Suppressor macrophage (primary cell): ENCODE measurements around the gene CD82.

Source experiments
- DNase-seq, 4 experiments: peaks; one replicate each; pipeline ENCODE4 v3.0.0-alpha.2; 2020 to 2022
- total RNA-seq, 17 experiments: gene quantifications; one replicate each; lab custom pipeline; 2026; ENCODE audit warnings: mixed read lengths in 6 of 17, inconsistent platforms in 3 of 17; lab: John Stamatoyannopoulos, UW

The CD82 gene
- 62.2 to 413 (median 116) reads per million in 17 experiments for total RNA-seq

DNA sequence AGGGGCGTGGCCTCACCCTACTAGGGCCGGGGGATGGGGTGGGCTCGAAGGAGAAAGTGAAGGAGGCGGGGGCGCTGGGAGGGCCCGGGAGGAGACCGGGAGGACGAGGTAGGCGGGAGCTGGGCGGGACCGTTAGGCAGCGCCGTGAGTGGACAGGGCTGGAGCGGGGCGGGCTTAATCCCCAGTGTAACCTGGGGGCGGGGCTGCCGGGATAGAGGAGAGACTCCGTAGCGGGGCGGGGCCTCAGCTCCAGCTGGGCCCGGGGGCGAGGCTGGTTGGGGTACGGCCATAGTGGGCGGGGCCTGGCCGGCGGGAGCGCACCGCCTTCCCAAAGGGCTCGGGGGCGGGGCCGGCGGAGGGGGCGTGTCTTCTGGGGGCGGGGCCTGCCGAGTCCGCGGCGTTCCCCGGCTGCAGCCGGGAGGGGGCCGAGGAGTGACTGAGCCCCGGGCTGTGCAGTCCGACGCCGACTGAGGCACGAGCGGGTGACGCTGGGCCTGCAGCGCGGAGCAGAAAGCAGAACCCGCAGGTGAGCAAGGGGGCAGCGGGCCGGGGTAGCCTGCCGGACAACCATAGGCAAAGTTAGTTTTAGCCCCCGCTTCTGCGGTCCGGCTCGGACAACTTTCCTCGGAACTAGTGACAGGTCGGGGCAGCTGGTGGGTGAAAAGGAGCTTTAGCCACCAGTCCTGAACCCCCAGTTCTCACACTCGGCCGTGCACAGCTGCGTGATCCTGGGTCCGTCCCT, at the start of gene CD82:
CD82 (plus strand) TSS at position 453 of the 742 bp plus-strand sequence. CDS start 29,000 bp downstream, outside the sequence.
- peak; percentile 100 for DNase-seq

DNA sequence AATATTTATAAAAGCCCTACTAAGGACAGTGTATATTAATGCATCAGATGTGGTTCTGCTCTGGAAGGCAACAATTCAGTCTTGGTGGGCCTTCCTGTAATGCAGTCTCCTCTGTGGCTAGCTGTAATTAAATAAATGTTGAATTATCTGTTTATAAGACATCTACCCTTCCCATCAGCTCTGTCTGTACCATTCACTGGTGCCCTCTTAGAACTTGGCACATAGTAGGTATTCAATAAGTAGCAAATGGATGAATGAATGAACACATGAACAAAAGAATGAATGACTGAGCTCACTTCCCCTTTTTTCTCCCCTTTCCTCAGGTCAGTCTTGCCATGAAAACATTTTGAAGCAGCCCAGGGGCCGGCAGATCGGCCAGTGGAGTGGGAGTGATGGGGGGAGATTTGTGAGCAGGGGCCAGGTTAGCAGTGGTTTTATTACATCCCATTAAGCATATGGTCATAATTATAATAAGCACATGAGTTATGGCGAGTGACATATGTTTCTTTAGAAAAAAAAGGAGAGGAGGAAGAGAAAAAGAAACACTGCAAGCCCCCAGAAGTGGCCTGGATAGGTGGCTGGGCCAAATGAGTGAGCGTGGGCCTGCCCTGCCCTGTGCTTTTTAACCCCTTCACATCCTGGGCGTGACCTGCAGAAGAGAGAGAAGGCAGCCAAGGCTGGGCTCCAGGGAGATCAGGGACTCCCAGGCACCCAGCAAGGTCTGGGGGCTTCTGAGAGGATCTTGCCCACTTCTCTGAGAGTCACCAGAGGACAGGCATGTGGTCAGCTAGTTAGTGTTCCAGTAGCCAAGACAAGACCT, 48.6 kb upstream of the CD82 start:
- DNase-seq: no peak

- no peak for DNase-seq
These were observed 47.9 kb upstream of the CD82 start for GRCh38 chr11:44517541-44517940.

DNA sequence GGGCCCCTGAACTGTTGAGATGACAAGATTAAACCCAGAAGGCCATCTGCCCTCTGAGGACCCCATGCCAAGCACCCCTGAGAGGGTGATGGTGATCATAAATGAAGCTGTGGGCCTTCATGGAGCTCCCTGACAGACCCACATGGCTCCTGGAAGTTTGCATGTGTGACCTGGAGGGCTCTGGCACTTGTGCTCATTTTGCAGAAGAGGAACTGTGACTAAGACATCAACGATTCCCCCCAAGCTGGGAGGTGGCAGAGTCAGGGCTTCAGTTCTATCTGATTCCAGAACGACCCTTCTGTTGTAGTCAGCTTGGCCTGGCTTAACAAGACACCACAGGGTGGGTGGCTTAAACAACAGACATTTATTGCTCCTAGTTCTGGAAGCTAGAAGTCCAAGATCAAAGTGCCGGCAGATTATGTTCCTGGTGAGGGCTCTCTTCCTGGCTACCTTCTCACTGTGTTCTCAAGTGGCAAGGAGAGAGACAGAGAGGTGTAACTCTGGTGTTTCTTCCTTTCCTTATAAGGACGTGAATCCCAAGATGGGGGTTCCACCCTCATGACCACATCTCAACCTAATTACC, 46.4 kb upstream of the CD82 start:
- no peak for DNase-seq

DNA sequence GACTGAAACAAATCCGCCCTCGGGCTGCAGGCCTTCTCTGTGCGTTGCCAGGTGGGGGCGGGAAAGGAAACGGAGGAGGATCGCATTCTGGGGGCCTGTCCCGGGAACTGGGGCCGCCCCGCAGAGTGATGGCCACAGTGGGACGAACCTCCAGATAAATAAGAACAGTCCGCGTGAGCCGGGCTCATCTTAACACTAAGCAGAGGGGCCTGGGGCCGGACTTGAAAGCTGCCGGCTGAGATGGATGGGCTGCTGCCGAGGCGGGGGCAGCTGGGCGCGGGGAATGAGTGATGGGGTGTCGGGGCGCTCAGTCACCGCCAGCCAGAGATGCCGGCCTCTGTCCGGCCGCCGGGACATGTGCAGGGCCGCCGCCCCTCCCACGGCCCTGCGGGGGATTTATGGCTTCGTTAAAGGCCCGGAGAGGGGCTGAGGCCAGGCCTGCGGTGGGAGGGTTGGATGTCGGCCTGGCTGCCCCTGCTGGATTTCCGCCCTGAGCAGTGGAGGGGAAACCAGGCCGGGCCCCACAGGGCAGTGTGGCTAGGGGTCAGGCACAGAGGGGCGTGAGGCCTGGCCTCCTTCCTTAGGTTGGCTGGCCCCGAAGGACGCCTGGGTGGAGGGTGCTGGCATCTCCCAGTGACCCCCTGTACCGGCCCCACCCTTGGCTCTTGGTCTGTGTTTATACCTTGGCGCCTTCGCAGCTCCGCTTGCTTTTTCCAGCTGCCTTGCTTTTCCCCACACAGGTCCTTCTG, 45.3 kb upstream of the CD82 start:
- no peak for DNase-seq

- DNase-seq: no peak
These were observed 44.3 kb upstream of the CD82 start for GRCh38 chr11:44521148-44521547.

DNA sequence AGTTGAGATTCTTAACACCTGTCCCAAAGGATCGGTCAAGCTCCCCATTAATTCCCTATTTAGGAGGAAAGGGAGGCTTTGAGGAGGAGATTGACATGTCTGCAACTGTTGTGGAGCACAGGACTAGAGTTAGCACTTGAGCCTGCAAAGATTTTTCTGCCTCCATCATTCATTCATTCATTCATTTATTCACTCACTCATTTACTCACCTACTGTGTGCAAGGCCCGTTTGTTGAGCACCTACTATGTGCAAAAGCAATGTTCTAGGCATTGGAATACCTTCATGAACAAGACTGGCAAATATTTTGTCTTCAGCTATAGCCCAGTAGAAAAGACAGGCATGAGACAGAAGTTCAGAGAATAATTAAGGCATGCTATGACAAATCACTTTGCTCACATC, 43.2 kb upstream of the CD82 start:
- DNase-seq: no peak

DNA sequence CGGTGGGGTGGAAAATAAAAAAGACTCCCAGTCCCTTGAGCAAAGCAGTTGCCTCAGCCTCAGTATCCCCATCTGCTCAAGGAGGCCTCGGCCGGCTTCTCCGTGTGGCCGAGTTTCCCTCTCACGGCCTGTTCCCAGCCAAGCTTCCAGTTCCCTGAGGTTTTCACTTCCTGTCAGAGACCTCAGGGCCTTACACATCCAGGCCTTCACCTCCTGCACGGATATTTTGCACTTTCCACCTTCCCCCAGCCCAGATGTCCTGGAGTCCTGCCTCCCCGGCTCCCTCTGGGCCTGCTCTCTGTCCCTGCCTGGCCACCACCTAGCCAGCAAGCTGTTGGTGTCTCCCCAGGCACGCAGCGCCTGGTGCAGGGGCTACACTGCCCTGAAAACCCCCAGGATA, 41.1 kb upstream of the CD82 start:
- no peak for DNase-seq

DNA sequence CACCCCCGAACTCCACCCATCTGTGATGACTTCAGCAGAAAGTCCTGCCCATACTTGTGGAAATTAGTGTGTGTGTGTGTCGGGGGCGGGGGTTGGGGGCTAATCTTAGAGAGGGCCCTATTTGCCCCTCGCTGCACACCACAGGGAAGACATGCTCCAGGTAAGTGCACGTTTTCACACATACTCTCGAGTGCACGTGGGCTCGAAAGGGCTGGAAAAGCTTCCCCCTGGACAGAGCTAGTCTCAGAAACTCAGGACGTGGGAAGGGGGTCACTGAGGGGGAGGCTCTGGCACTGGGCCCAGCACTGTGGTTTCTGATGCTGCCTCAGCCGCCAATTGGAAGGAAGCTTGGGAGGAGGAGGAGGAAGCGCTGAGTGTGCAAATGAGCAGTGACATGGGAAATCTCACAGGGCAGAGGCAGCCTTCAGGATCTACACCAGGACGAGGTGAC, 40.7 kb upstream of the CD82 start:
- peak; percentile 45 to 78 (median 67) for DNase-seq

- DNase-seq: no peak
These were observed 39.8 kb upstream of the CD82 start for GRCh38 chr11:44525473-44526252.

GRCh38 chr11:44526438-44526837, 39.0 kb upstream of the CD82 start:
- DNase-seq: no peak

- DNase-seq: no peak
These were observed 38.0 kb upstream of the CD82 start for GRCh38 chr11:44527476-44527875.

DNA sequence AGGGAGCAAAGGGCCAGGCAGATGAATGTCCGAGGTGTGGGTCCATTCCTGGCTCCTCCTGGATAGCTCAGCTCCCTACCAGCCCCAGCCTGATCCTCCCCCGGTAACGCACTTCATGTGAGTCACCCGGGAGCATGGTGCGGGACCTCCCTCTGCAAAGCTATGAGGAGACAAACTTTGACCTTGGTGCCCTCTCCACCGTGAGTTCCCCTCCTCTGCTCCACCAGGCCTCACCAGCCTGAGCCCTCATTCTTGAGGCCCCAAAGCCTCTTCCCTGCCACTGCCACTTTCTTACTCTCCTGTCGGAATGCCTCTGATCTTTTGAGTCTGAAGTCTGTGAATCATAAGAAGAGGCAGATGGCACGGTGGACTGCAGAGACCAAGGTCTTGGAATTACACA, 37.4 kb upstream of the CD82 start:
- DNase-seq: no peak

GRCh38 chr11:44528581-44528980, 36.9 kb upstream of the CD82 start:
- no peak for DNase-seq

DNA sequence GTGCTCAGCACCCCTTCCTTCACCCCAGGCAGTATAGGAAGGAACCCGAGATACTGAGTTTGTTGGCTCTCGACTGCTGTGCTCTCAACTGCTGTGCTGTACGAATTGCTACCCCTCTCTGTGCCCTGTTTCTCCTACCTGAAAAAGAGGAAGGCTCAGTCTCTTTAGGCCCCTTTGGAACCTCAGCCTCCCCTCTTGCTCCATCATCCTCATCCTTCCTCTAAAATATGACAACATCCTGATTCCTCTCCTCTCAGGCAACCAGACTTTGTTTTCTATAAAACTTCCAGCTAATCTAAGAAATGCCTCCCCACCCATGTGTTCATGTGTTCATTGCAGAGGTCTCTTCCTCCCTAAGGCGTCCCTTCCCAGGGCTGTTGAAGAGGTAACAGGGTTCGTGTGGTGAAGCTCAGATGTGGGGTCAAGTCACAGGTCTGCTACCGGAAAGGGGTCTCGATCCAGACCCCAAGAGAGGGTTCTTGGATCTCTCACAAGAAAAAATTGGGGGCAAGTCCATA, 35.5 kb upstream of the CD82 start:
- DNase-seq: peak; percentile 14 to 59 (median 30)

DNA sequence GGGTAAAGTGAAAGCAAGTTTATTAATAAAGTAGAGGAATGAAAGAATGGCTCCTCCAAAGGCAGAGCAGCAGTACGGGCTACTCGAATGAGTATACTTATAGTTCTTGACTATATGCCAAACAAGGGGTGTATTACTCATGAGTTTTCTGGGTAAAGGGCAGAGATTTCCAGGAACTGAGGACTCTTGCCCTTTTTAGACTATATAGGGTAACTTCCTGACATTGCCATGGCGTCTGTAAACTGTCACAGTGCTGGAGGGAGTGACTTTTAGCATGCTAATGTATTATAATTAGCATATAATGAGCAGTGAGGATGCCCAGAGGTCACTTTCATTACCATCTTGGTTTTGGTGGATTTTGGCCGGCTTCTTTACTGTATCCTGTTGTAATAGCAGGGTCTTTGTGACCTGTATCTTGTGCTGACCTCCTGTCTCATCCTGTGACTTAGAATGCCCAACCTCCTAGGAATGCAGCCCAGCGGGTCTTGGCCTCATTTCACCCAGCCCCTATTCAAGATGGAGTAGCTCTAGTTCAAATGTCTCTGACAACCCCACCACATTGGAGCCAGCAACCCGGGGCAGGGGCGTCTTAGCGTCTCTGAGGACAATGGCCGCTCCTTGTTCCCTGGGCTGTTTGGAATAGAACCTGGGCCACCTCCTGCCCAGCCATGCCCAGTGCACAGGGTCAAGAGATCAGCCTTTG, 34.9 kb upstream of the CD82 start:
- peak; percentile 13 to 77 (median 42) for DNase-seq

DNA sequence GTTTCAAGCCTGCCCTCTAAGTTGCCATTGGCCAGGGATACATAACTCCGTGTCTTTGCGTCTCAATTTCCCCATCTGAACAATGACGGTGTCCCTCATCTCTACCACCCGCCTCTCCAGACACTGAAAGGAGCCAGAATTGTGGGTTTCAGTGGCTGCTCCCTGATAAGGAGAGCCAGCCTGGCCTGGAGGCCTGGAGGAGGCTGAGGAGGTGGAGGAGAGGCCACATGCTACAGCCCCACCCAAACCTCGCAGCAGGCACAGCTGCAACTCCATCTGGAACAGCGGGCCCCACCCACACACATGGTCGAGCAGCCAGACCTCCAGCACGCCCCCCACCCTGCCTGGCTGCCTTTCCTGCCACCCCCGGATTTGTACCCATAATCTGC, 34.4 kb upstream of the CD82 start:
- peak in 1 of 4 experiments; percentile 24 for DNase-seq

DNA sequence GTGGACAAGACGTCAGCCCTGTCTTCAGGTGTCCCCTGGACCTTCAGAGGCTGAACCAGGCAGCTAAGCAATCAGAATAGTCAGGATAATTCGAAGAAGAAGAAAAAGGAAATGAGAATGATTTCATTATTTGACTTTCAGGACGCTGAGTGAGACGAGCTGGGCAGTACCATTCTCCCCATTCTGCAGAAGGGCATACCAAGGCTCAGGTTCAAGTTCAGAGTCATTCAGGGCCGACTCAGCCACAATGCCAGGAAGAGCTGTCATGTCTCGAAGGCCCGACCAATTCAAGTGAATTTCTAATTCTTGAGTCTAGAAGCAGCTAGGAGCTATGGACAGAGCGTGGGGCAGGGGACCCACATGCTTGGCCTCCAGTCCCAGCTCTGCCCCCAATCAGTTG, 33.8 kb upstream of the CD82 start:
- DNase-seq: no peak

DNA sequence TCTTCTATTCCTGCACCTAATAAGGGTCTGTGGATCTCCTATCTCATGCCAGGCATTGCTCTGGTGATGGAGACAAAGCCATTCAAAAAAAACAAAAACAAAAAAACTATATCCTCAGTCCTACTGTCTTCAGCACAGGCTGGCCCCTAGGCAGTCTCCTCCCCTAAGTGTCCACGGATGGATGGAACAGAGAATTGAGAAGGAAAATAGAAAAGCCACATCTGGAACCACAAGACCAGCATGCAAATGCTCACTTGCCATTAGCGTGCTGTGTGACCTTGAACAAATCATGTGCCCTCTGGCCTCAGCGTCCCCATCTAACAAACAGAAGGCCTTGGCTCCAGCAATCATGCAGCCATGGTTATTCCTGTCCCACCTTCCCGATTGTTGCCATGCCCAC, 32.7 kb upstream of the CD82 start:
- no peak for DNase-seq

DNA sequence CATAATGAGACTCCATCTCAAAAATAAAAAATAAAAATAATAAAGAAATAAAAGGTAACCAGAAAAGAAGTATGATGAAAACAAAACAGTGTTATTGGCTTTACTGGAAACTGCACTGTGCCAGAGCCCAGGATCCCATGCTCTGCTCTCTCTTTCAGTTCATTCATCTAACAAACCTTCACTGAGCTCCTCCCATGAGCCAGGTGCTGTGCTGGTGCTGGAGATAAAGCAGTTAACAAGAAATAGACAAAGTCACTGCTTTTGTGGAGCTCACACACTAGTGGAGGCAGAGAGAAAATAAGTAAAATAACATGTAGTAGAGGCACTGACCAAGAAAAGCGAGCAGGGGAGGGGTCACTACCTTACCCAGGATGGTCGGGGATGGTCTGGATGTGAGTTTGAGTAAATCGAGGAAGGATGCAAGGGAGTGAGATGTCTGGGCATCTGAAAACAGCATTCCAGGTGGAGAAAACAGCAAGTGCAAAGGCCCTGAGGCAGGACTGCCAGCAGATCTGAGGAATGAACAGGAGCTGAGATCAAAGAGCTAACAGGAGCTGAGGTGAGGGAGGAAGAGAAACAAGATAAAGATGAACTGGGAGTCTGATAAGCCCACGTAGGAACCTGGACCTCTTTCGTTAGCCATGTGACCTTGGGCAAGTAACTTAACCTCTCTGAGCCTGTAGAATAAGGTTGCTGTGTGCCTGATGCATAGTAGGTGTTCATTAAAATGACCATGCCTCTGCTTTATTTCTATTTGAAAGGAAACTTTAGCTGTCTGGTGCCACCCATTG, 31.3 kb upstream of the CD82 start:
- no peak for DNase-seq
